ENCODE data around the gene BST1.

BST1 gene

GRCh38 chr4:15746110-15746509, 43.2 kb downstream of the BST1 start:
- no peak overlapping the region for H3K27ac ChIP-seq
- no peak for TF ChIP-seq ZFX (IDR thresholded peaks at IDR 0.05)
- no peak for TF ChIP-seq CTCF (conservative IDR thresholded peaks at IDR 0.05)

- H3K27ac ChIP-seq = no peak overlapping the region
- TF ChIP-seq CTCF (conservative IDR thresholded peaks at IDR 0.05) (peak; percentile 6; the same call in 1 of the 2 replicates), ZFX (IDR thresholded peaks at IDR 0.05) (no peak)
These were observed 46.1 kb downstream of the BST1 start for GRCh38 chr4:15749001-15749400.

- H3K27ac ChIP-seq = no peak overlapping the region
- TF ChIP-seq ZFX (IDR thresholded peaks at IDR 0.05) (no peak), CTCF (conservative IDR thresholded peaks at IDR 0.05) (no peak)
These were observed 48.3 kb downstream of the BST1 start for GRCh38 chr4:15751153-15751552.

GRCh38 chr4:15753081-15753480, 50.2 kb downstream of the BST1 start:
- no peak overlapping the region for H3K27ac ChIP-seq
- TF ChIP-seq CTCF (conservative IDR thresholded peaks at IDR 0.05) (no peak), ZFX (IDR thresholded peaks at IDR 0.05) (no peak)

GRCh38 chr4:15753786-15754185, 50.9 kb downstream of the BST1 start:
- H3K27ac ChIP-seq = no peak overlapping the region
- TF ChIP-seq CTCF (conservative IDR thresholded peaks at IDR 0.05) (no peak), ZFX (IDR thresholded peaks at IDR 0.05) (no peak)

- H3K27ac ChIP-seq = no peak overlapping the region
- TF ChIP-seq ZFX (IDR thresholded peaks at IDR 0.05) = no peak
- no peak for TF ChIP-seq CTCF (conservative IDR thresholded peaks at IDR 0.05)
These were observed 51.5 kb downstream of the BST1 start for GRCh38 chr4:15754323-15754722.

- TF ChIP-seq ZFX (IDR thresholded peaks at IDR 0.05) (no peak), CTCF (conservative IDR thresholded peaks at IDR 0.05) (no peak)
- H3K27ac ChIP-seq = no peak overlapping the region
These were observed 52.7 kb downstream of the BST1 start for GRCh38 chr4:15755321-15756155.

All from C4-2B (cell line).